AG10803 (cell line): ENCODE data around the gene FKBP1A.

Source experiments
- DNase-seq: peaks from one replicate; pipeline ENCODE4 v3.0.0; 2010; ENCODE audit warnings: low read depth
- H3K4me3 ChIP-seq: 2 replicates; pipeline ENCODE4 v1.5.1; 2011; ENCODE audit warnings: mild to moderate bottlenecking, low read length, control low read depth
- TF ChIP-seq, protein P1 (sequence below): conservative IDR thresholded peaks from 2 replicates; pipeline ENCODE4 v1.5.1; 2011; ENCODE audit warnings: mild to moderate bottlenecking, low read length, control low read depth, inconsistent platforms

The FKBP1A gene

DNA sequence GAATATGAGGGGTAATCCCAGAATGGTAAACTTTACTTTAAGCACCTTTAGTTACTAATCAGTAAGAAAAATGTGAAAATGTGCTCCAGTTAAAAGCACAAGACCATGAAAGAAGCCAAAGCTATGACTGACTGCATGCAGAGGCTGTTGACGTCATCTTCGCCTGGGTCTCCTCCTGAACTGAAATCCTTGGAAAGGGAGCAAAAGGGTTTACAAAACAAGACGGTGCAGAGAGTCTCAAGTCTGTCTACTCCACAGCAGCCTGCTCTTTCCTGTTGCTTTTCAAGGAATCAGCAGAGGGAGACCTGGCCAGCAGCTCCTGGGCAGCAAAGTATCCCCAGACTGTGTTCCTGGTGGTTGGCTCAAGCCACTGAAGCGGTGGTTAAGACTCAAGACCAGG is 10.2 kb downstream of the FKBP1A start:
- TF ChIP-seq, protein P1, sequence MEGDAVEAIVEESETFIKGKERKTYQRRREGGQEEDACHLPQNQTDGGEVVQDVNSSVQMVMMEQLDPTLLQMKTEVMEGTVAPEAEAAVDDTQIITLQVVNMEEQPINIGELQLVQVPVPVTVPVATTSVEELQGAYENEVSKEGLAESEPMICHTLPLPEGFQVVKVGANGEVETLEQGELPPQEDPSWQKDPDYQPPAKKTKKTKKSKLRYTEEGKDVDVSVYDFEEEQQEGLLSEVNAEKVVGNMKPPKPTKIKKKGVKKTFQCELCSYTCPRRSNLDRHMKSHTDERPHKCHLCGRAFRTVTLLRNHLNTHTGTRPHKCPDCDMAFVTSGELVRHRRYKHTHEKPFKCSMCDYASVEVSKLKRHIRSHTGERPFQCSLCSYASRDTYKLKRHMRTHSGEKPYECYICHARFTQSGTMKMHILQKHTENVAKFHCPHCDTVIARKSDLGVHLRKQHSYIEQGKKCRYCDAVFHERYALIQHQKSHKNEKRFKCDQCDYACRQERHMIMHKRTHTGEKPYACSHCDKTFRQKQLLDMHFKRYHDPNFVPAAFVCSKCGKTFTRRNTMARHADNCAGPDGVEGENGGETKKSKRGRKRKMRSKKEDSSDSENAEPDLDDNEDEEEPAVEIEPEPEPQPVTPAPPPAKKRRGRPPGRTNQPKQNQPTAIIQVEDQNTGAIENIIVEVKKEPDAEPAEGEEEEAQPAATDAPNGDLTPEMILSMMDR: no peak
- no peak for DNase-seq
- H3K4me3 ChIP-seq: no peak overlapping the region

DNA sequence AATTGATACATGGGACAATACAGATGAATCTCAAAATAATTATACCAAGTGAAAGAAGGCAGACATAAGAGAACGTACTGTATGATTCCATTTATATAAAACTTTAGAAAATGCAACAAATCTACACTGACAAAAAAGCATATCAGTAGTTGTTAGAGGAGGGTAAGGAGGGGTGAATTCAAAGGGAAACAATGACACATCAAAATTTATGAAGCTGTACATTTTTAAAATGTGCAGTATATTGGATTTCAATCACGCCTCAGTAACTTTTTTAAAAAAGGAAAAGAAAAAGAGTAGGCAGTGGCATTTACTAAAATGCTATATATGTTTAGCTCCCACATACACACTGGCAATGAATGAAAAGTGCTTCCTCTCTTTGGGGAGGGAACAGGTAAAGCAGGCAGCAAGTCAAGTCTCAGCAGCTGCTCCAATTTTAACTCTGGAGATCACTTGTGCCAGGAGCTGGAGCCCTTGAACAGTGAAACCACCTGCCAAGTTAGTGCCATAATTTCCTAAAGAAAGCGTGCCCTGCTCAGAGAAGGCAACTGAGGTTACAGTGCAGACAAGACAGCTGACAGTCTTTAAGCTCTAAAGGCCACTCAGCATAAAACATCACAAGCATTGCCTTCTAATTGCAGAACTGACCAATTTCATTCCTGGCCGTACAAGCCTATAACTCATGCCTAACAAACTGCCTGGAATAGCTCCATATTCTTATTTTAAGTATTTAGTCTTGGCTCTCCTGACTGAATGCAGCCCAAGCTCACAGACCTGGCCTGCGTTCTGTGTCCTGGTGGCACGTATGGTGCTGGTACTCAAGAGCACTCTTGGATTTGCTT is 10.9 kb downstream of the FKBP1A start:
- no peak overlapping the region for H3K4me3 ChIP-seq
- TF ChIP-seq, protein P1: no peak
- DNase-seq: peak; percentile 56

DNA sequence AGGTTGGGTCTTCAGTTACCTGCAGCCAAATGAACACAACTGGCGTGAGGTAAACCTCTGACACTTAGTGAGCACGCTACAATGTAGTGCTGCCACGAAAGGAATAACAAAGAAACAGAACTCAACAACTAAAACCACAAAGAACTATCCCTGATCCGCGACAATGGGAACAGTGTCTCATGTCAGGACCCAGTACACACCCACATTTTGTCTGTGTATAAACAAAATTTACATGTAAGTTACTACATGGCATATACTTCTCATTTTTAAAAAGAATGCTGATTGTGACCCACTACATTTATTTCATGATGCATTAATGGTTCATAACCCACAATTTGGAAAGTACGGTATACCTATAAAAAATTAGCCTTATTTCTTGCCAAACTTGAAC is 14.1 kb downstream of the FKBP1A start:
- TF ChIP-seq, protein P1: no peak
- DNase-seq: no peak
- H3K4me3 ChIP-seq: no peak overlapping the region

DNA sequence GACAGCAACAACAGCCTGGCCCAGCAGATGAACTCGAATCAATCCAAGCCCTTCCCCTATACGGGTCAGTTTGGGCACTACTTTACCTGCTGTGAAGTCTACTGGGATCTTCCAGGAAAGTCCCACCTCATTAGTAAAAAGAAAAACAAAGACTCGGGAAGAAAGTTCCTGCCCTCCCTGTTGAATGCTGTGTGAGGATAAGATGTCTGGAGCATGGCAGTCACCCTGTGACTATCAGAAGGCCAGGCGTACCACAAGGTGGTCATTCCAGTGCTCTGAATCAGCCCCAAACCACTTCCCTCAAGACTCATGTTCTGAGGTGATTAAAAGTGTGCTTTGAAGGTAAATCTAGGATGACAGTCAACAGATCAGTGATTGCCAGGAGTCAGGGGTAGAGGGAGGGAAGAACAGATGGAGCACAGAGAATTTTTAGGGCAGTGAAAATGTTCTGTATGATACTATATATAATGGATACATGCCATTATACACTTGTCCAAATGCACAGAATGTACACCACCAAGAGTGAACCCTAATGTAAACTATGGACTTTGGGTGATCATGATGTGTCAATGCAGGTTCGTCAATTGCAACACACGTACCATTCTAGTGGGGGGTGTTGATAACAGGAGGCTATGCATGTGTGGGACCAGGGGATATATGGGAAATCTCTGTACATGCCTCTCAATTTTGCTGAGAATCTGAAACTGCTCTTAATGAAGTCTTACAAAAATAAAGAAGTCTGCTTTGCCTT is 14.7 kb downstream of the FKBP1A start:
- peak; percentile 49 for DNase-seq
- no peak overlapping the region for H3K4me3 ChIP-seq
- TF ChIP-seq, protein P1: no peak

DNA sequence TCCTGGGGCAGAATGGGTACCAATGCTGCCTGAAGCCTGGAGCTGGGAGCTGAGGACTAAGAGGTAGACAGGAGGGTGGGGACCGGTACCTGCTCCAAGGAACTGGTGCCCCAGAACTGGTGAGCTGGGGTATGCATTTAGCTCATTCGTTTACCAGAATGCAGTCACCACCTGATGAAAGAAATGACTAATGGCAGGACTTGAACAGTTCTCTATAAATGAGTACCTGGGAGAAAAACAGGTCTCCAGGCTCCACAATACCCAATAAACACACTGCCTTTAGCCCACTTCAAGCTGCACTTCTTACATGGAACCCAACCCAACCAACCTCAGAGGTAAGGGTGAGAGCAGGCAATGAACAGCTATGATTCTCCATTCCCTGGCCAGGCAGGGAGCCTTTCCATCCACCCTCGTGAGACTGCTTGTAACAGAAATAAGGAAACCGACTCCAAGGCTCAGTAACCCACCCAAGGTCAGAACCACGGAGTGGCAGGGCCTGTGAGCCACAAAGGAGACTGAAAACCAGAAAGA is 15.4 kb downstream of the FKBP1A start:
- no peak overlapping the region for H3K4me3 ChIP-seq
- no peak for DNase-seq
- TF ChIP-seq, protein P1: no peak

DNA sequence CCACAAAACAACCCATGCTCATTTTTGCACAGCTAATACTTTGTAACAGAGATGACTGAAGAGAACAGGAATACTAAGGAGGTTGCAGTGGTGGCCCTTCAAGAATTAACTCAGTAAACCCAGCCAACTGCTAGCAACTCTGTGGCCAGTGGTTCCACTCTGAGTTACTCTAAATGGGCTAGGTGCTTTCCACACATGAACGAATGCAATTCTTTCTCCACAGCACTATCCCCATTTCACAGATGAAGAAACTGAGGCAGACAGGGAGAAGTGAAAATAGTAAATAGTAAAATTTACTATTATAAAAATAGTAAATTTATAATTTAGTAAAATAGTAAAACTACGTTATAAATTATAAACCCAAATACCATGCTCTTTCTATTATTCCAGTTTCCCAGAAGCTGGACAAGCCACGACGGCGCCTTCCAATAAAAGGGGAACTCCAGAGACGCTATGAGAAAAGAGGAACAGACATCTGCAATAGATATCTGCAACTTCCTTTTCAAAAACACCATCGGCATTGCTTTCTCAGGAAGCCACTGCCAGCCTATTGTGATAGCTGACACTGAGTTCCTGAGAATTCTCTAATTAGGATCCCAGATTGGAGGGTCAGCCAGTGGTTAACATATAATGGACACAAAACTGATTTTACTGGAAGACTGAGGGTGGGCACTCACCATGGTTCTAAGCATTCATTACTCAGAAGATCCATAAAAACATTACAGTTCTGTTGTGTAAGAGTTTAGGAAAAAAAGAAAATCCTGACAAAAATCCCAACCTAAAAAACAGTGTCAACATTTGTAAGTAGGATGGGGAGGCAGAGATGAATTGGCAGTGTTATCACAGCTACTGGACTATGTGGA is 16.2 kb downstream of the FKBP1A start:
- no peak for DNase-seq
- TF ChIP-seq, protein P1: no peak
- H3K4me3 ChIP-seq: no peak overlapping the region
